ENCODE data around the gene RNF223. TPM values are rescaled to one million over a fixed set of nuclear protein-coding genes. Genes with fewer than 3 reads are reported as not detected.
A peak's percentile ranks its signal among the peaks of the same experiment; 100 is the strongest.

RNF223 gene
- polyA plus RNA-seq, 2 of the 4 experiments (the other 2 are of a cell fraction) = 0.08 TPM; not detected in 1

- TF ChIP-seq CBX8 (IDR thresholded peaks at IDR 0.05) (no peak), CTCF (IDR thresholded peaks at IDR 0.05) (no peak), EHMT2 (IDR thresholded peaks at IDR 0.05; ENCODE audit: low read depth) (no peak), RARB (CRISPR knock-in tag; IDR thresholded peaks at IDR 0.05) (no peak), BHLHE40 (IDR thresholded peaks at IDR 0.05; ENCODE audit: low read depth, low read length) (no peak), MAX (IDR thresholded peaks at IDR 0.05) (no peak)
- no peak for FAIRE-seq
- Histone ChIP-seq H3K9me3 (no peaks in the 10 kb centered on the region), H3K27ac (peak overlapping the region in 1 of 2 experiments; percentile 97; a peak in 3 of 6 replicates), H3K4me1 (peaks cover 41% of the 10 kb centered on the region), H3K4me3 (peak overlapping the region; percentile 74; the same call in 2 of the 3 replicates), H3K4me2 (peak overlapping the region; percentile 97)
- POLR2A ChIA-PET = interaction anchor here (0.6 to 1.6 kb wide), 2 partner anchors 19 to 40 kb away, joined by 3 to 8 read pairs; partner anchors contain the start of gene AGRN
- no peak for ATAC-seq
- WGBS (ENCODE audit: missing lambda C conversion rate) = 80% methylated on average over 37 of the region's 38 CpGs
- no peak for DNase-seq (ENCODE audit: low read depth in 1 of 2, low spot score in 1 of 2)
- CTCF ChIA-PET = interaction anchor here (1.2 to 8.8 kb wide), 7 partner anchors 10 to 78 kb away, joined by 3 to 126 read pairs (median 5); partner anchors contain the start of genes ISG15 and PERM1
These were observed 13.7 kb downstream of the RNF223 start for GRCh38 chr1:1060281-1061000.

GRCh38 chr1:1059494-1060280 is 14.4 kb downstream of the RNF223 start:
- peak; percentile 54 to 72 for ATAC-seq
- DNase-seq (ENCODE audit: low read depth in 1 of 2, low spot score in 1 of 2) = peak; percentile 61 to 68
- ChIA-PET CTCF (interaction anchor here (1.2 to 8.8 kb wide), 10 partner anchors 11 to 77 kb away, joined by 3 to 126 read pairs (median 5); partner anchors contain the start of genes ISG15 and PERM1), POLR2A (interaction anchor here (0.5 to 1.6 kb wide), 3 partner anchors 39 to 60 kb away, joined by 3 to 8 read pairs (median 3); partner anchors contain the start of genes AGRN and HES4)
- WGBS (ENCODE audit: missing lambda C conversion rate) = 19% methylated on average over 5 of the region's 69 CpGs
- H3K4me2 ChIP-seq = peak overlapping the region; percentile 97
- H3K4me1 ChIP-seq = peaks cover 41% of the 10 kb centered on the region
- TF ChIP-seq SMC3 (IDR thresholded peaks at IDR 0.05) (peak; percentile 2; the same call in 2 of the 3 replicates), FOSB (CRISPR knock-in tag; IDR thresholded peaks at IDR 0.05) (no peak)
- FAIRE-seq = no peak
- H3K27ac ChIP-seq = peak overlapping the region; percentile 79 to 97; a peak in 5 of 6 replicates
- H3K9me3 ChIP-seq = no peaks in the 10 kb centered on the region
- H3K4me3 ChIP-seq = peak overlapping the region; percentile 74

- FAIRE-seq = no peak
- CTCF ChIA-PET = interaction anchor here (1.0 to 8.8 kb wide), 11 partner anchors 9 to 76 kb away, joined by 3 to 126 read pairs (median 5); partner anchors contain the start of genes ISG15 and PERM1
- Histone ChIP-seq H3K9me3 (no peaks in the 10 kb centered on the region), H3K4me3 (peak overlapping the region; percentile 74), H3K27ac (peak overlapping the region; percentile 79 to 97; a peak in 5 of 6 replicates), H3K4me2 (peak overlapping the region; percentile 97), H3K4me1 (peaks cover 35% of the 10 kb centered on the region)
- 3% methylated on average over 29 of the region's 48 CpGs for WGBS (ENCODE audit: missing lambda C conversion rate)
- peak; percentile 52 to 60 for ATAC-seq
- POLR2A ChIA-PET = interaction anchor here (0.5 to 1.6 kb wide), 3 partner anchors 38 to 59 kb away, joined by 3 to 8 read pairs (median 3); partner anchors contain the start of genes AGRN and HES4
- TF ChIP-seq RCOR1 (IDR thresholded peaks at IDR 0.05; ENCODE audit: low read depth, low read length) = no peak
- TF ChIP-seq HOXB13 (CRISPR knock-in tag; IDR thresholded peaks at IDR 0.05; ENCODE audit: low read depth) = no peak
- TF ChIP-seq KDM1A (IDR thresholded peaks at IDR 0.05; ENCODE audit: low read depth) = no peak
- TF ChIP-seq MAX (IDR thresholded peaks at IDR 0.05) = 0 out of 2 replicates have a peak, but pooled peaks have one; percentile 20
- no peak for TF ChIP-seq TFCP2L1 (CRISPR knock-in tag; IDR thresholded peaks at IDR 0.05)
- no peak for TF ChIP-seq HOXB5 (CRISPR knock-in tag; IDR thresholded peaks at IDR 0.05)
- TF ChIP-seq NPAS2 (CRISPR knock-in tag; IDR thresholded peaks at IDR 0.05; ENCODE audit: borderline replicate concordance) = no peak
- no peak for TF ChIP-seq ZFP36 (IDR thresholded peaks at IDR 0.05; ENCODE audit: borderline replicate concordance, partially characterized antibody)
- peak; percentile 58 for TF ChIP-seq CTCF (IDR thresholded peaks at IDR 0.05)
- peak; percentile 34; the same call in 1 of the 3 replicates for TF ChIP-seq SMC3 (IDR thresholded peaks at IDR 0.05)
- peak in 1 of 2 experiments; percentile 26; a peak in 1 of 5 replicates for TF ChIP-seq RAD21 (conservative IDR thresholded peaks at IDR 0.05 in 1 of 2, IDR thresholded peaks at IDR 0.05 in 1 of 2)
- TF ChIP-seq E2F6 (IDR thresholded peaks at IDR 0.05; ENCODE audit: borderline replicate concordance, low read depth) = 0 out of 2 replicates have a peak, but pooled peaks have one; percentile 19
- no peak for TF ChIP-seq HEYL (CRISPR knock-in tag; IDR thresholded peaks at IDR 0.05)
- DNase-seq (ENCODE audit: low read depth in 1 of 2, low spot score in 1 of 2) = no peak
These were observed 15.1 kb downstream of the RNF223 start for GRCh38 chr1:1058921-1059493.
